PC-9 (cell line): ENCODE results near the gene IMPDH2.

Source experiments
- EZH2 ChIP-seq: fragments of 200-600 bp; sonication (generic); IDR thresholded peaks from 2 replicates; pipeline ENCODE4 v1.8.0; 2017; ENCODE audit warnings: antibody characterized with exemption, low read depth
- TF ChIP-seq, protein P1 (sequence below): fragments of 200-600 bp; sonication (generic); conservative IDR thresholded peaks from 2 replicates; pipeline ENCODE4 v1.6.1; 2017; ENCODE audit warnings: mixed run types, antibody characterized with exemption, mild to moderate bottlenecking, moderate library complexity

DNA sequence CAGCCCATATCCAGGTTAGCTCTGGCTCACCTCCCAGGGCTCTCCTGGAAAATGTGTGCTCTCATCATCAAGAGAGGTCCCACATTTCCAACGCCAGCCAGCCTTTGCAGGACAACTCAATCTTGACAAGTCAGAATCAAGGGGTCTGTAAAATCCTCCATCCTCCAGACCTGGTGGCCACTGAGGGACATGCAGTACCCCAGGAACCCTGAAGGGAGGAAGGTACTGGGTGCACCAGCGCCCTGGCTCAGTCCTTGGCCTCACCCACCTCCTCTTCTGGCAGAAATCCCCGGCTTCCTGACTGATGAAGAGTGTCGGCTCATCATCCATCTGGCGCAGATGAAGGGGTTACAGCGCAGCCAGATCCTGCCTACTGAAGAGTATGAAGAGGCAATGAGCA is 28.0 kb downstream of the IMPDH2 start:
- TF ChIP-seq, protein P1, sequence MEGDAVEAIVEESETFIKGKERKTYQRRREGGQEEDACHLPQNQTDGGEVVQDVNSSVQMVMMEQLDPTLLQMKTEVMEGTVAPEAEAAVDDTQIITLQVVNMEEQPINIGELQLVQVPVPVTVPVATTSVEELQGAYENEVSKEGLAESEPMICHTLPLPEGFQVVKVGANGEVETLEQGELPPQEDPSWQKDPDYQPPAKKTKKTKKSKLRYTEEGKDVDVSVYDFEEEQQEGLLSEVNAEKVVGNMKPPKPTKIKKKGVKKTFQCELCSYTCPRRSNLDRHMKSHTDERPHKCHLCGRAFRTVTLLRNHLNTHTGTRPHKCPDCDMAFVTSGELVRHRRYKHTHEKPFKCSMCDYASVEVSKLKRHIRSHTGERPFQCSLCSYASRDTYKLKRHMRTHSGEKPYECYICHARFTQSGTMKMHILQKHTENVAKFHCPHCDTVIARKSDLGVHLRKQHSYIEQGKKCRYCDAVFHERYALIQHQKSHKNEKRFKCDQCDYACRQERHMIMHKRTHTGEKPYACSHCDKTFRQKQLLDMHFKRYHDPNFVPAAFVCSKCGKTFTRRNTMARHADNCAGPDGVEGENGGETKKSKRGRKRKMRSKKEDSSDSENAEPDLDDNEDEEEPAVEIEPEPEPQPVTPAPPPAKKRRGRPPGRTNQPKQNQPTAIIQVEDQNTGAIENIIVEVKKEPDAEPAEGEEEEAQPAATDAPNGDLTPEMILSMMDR: no peak
- no peak for TF ChIP-seq EZH2
